Gastroesophageal sphincter (tissue), 3 donors: Measurements from ENCODE around the gene ANXA2R.

Experiments used
- POLR2A ChIP-seq, 2 donors: fragments of 450-650 bp; IDR thresholded peaks; one replicate each; pipeline ENCODE4 v1.6.1; 2017; ENCODE audit warnings: antibody characterized with exemption in 2 of 2, mild to moderate bottlenecking in 2 of 2, moderate library complexity in 1 of 2
- POLR2AphosphoS5 ChIP-seq: sonication (generic); formaldehyde crosslinking; IDR thresholded peaks from one replicate; pipeline ENCODE4 v1.6.1; 2017; ENCODE audit warnings: antibody characterized with exemption
- TF ChIP-seq, protein P1 (sequence below), 4 experiments: fragments of 200-600 bp in 2 of 4; fragments of 450-650 bp in 2 of 4; sonication (generic) in 1 of 4; IDR thresholded peaks; one replicate each; pipeline ENCODE4 v1.5.1; 2017 to 2019; ENCODE audit warnings: antibody characterized with exemption in 4 of 4, mild to moderate bottlenecking in 2 of 4, moderate library complexity in 2 of 4

DNA sequence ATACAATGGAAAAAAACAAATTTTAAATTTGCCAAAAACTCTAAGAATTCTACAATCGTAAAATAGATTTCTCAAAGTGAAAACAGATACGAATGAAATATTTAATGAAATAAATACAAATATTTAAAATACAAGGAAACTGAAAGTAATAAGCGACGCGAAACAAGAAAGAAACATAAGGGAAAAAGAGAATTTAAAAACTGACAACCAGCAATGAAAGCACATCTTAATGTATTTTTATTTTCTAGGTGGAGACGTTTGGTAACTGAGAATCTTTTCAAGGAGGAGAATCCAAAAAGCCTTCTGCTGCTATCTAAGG, 1.0 kb downstream of the ANXA2R start:
- TF ChIP-seq, protein P1, sequence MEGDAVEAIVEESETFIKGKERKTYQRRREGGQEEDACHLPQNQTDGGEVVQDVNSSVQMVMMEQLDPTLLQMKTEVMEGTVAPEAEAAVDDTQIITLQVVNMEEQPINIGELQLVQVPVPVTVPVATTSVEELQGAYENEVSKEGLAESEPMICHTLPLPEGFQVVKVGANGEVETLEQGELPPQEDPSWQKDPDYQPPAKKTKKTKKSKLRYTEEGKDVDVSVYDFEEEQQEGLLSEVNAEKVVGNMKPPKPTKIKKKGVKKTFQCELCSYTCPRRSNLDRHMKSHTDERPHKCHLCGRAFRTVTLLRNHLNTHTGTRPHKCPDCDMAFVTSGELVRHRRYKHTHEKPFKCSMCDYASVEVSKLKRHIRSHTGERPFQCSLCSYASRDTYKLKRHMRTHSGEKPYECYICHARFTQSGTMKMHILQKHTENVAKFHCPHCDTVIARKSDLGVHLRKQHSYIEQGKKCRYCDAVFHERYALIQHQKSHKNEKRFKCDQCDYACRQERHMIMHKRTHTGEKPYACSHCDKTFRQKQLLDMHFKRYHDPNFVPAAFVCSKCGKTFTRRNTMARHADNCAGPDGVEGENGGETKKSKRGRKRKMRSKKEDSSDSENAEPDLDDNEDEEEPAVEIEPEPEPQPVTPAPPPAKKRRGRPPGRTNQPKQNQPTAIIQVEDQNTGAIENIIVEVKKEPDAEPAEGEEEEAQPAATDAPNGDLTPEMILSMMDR (IDR thresholded peaks at IDR 0.05) = no peak
- TF ChIP-seq POLR2AphosphoS5 (no peak), POLR2A (IDR thresholded peaks at IDR 0.05) (no peak)
